Measurements from ENCODE around the gene CITED2.

DNA sequence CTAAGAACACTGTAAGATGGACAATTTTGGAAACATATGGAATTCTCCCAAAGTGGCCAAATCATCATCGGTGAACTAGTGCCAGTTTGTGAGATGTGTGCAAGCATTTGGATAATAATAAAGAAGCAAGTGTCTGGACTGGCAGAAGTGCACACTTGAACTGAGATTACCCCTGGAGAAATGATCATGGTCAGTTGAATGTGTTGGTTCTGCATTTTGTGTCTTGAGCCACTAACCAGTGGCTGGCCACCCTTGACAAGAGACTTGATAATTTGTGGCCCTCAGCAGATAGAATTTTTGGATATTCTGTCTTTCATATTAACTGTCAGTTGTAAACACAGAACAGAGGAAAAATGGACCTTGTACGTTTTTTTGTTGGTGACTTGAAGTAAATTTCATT lies 37.4 kb downstream of the CITED2 start:
- TF ChIP-seq, protein P1, sequence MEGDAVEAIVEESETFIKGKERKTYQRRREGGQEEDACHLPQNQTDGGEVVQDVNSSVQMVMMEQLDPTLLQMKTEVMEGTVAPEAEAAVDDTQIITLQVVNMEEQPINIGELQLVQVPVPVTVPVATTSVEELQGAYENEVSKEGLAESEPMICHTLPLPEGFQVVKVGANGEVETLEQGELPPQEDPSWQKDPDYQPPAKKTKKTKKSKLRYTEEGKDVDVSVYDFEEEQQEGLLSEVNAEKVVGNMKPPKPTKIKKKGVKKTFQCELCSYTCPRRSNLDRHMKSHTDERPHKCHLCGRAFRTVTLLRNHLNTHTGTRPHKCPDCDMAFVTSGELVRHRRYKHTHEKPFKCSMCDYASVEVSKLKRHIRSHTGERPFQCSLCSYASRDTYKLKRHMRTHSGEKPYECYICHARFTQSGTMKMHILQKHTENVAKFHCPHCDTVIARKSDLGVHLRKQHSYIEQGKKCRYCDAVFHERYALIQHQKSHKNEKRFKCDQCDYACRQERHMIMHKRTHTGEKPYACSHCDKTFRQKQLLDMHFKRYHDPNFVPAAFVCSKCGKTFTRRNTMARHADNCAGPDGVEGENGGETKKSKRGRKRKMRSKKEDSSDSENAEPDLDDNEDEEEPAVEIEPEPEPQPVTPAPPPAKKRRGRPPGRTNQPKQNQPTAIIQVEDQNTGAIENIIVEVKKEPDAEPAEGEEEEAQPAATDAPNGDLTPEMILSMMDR (IDR thresholded peaks at IDR 0.05; ENCODE audit: control extremely low read depth in 1 of 3, insufficient read depth in 1 of 3, low read depth in 1 of 3, low read length in 3 of 3): no peak
- TF ChIP-seq EZH2 (IDR thresholded peaks at IDR 0.05; ENCODE audit: low read depth, low read length, severe bottlenecking) (no peak), TEAD4 (IDR thresholded peaks at IDR 0.05; ENCODE audit: low read depth, low read length) (no peak), SIN3A (conservative IDR thresholded peaks at IDR 0.05 in 1 of 2, IDR thresholded peaks at IDR 0.05 in 1 of 2; ENCODE audit: low read depth in 1 of 2, low read length in 2 of 2) (no peak), KDM4A (IDR thresholded peaks at IDR 0.05; ENCODE audit: low read depth, low read length, severe bottlenecking) (no peak)
